ENCODE measurements around the gene YY1AP1. TPM values are rescaled to one million over a fixed set of nuclear protein-coding genes. Genes with fewer than 3 reads are reported as not detected.

The YY1AP1 gene
- total and polyA plus RNA-seq, 2 donors (not counting 3 experiments of a cell fraction or from before 2014, with no cell fraction given) = 42.3 to 46.4 TPM

GRCh38 chr1:155640367-155640766 is 48.2 kb downstream of the YY1AP1 start:
- no peak for DNase-seq (ENCODE audit: low read depth, low spot score)
- no peak overlapping the region for H3K4me2 ChIP-seq (ENCODE audit: insufficient read depth, low read length)
- intact Hi-C loops (cut with micrococcal nuclease) = no loop called here
- no peak for FAIRE-seq
- H4K20me1 ChIP-seq (replicated peaks; ENCODE audit: control insufficient read depth, extremely low read depth, insufficient read depth, low read length) = no peaks in the 10 kb centered on the region
- no peak overlapping the region for H2AFZ ChIP-seq (ENCODE audit: low read depth, low read length)
- ChIA-PET POLR2A (no interaction called here), CTCF (interaction anchor here (1.5 kb wide), 1 partner anchor 11 kb away, joined by 3 read pairs; no protein-coding TSS in a partner anchor)
- no peaks in the 10 kb centered on the region for H3K4me1 ChIP-seq (ENCODE audit: control insufficient read depth, extremely low read depth, insufficient read depth, low read length)
- TF ChIP-seq MYC (IDR thresholded peaks at IDR 0.05; ENCODE audit: low read depth, low read length) (no peak), POLR2AphosphoS5 (IDR thresholded peaks at IDR 0.05; ENCODE audit: insufficient read depth, low read depth, low read length) (no peak), FOS (IDR thresholded peaks at IDR 0.05; ENCODE audit: borderline replicate concordance, insufficient read depth, low read length) (no peak), JUN (IDR thresholded peaks at IDR 0.05; ENCODE audit: borderline replicate concordance, insufficient read depth, insufficient read length, low read depth) (no peak), CTCF (IDR thresholded peaks at IDR 0.05; ENCODE audit: extremely low read depth in 1 of 2, insufficient read depth in 1 of 2, low read depth in 1 of 2, low read length in 2 of 2) (no peak), GATA2 (IDR thresholded peaks at IDR 0.05; ENCODE audit: insufficient read depth, insufficient read length, low read depth, low read length) (no peak), EZH2 (IDR thresholded peaks at IDR 0.05; ENCODE audit: borderline replicate concordance, low read depth, low read length, severe bottlenecking) (no peak), MAX (IDR thresholded peaks at IDR 0.05; ENCODE audit: insufficient read depth, insufficient read length) (no peak), POLR2A (IDR thresholded peaks at IDR 0.05; ENCODE audit: low read depth, low read length) (no peak)
- no peak overlapping the region for H3K27ac ChIP-seq (ENCODE audit: insufficient read depth, low read depth, low read length)
- H3K9ac ChIP-seq (replicated peaks; ENCODE audit: extremely low read depth, insufficient read depth, low read length) = no peak overlapping the region
- H3K9me3 ChIP-seq (replicated peaks; ENCODE audit: control insufficient read depth, insufficient read depth, low read length) = peaks cover 4% of the 10 kb centered on the region
- no TSS peak for BruUV-seq (replicated peaks)
- no peaks in the 10 kb centered on the region for H3K9me1 ChIP-seq (replicated peaks; ENCODE audit: control insufficient read depth, extremely low read depth, insufficient read depth, low read length)
- no peaks in the 10 kb centered on the region for H3K27me3 ChIP-seq (ENCODE audit: control insufficient read depth in 2 of 2, insufficient read depth in 2 of 2, low read length in 2 of 2)
- H3K36me3 ChIP-seq (ENCODE audit: control insufficient read depth in 2 of 2, extremely low read depth in 1 of 2, insufficient read depth in 2 of 2, low read length in 2 of 2) = no peaks in the 10 kb centered on the region
- H3K79me2 ChIP-seq (ENCODE audit: control insufficient read depth, insufficient read depth, low read length) = no peaks in the 10 kb centered on the region
- no peak overlapping the region for H3K4me3 ChIP-seq (replicated peaks in 1 of 3; ENCODE audit: insufficient read depth in 1 of 3, low read depth in 1 of 3, low read length in 3 of 3)
- dilution Hi-C loops (cut with MboI; ENCODE audit: extremely low pct_ligation_motif_present, low sequenced_read_pairs) = no loop called here

All from endothelial cell of umbilical vein (primary cell).